ENCODE results near the gene F10. TPM values are rescaled to one million over a fixed set of nuclear protein-coding genes. Genes with fewer than 3 reads are reported as not detected.

Gene F10
- total and polyA plus RNA-seq, 2 donors (not counting 3 experiments of a cell fraction or from before 2014, with no cell fraction given), result 0.25 TPM; not detected in 1

DNA sequence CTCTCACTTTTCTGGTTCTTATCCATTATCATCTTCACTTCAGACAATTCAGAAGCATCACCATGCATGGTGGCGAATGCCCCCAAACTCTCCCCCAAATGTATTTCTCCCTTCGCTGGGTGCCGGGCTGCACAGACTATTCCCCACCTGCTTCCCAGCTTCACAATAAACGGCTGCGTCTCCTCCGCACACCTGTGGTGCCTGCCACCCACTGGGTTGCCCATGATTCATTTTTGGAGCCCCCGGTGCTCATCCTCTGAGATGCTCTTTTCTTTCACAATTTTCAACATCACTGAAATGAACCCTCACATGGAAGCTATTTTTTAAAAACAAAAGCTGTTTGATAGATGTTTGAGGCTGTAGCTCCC lies 2.8 kb upstream of the F10 start:
- no peaks in the 10 kb centered on the region for H3K4me1 ChIP-seq (ENCODE audit: control insufficient read depth, extremely low read depth, insufficient read depth, low read length)
- ChIA-PET CTCF (no interaction called here), POLR2A (no interaction called here)
- no peak overlapping the region for H2AFZ ChIP-seq (ENCODE audit: low read depth, low read length)
- H3K9ac ChIP-seq (replicated peaks; ENCODE audit: extremely low read depth, insufficient read depth, low read length), result no peak overlapping the region
- BruUV-seq (replicated peaks), result no TSS peak
- no peaks in the 10 kb centered on the region for H3K9me3 ChIP-seq (replicated peaks; ENCODE audit: control insufficient read depth, insufficient read depth, low read length)
- H3K36me3 ChIP-seq (ENCODE audit: control insufficient read depth in 2 of 2, extremely low read depth in 1 of 2, insufficient read depth in 2 of 2, low read length in 2 of 2), result no peaks in the 10 kb centered on the region
- H3K27ac ChIP-seq (ENCODE audit: insufficient read depth, low read depth, low read length), result no peak overlapping the region
- no peaks in the 10 kb centered on the region for H3K9me1 ChIP-seq (replicated peaks; ENCODE audit: control insufficient read depth, extremely low read depth, insufficient read depth, low read length)
- DNase-seq (ENCODE audit: low read depth, low spot score) (no peak), FAIRE-seq (no peak)
- H3K27me3 ChIP-seq (ENCODE audit: control insufficient read depth in 2 of 2, insufficient read depth in 2 of 2, low read length in 2 of 2), result no peaks in the 10 kb centered on the region
- intact Hi-C loops (cut with micrococcal nuclease), result no loop called here
- no peaks in the 10 kb centered on the region for H4K20me1 ChIP-seq (replicated peaks; ENCODE audit: control insufficient read depth, extremely low read depth, insufficient read depth, low read length)
- no peaks in the 10 kb centered on the region for H3K79me2 ChIP-seq (ENCODE audit: control insufficient read depth, insufficient read depth, low read length)
- dilution Hi-C loops (cut with MboI; ENCODE audit: extremely low pct_ligation_motif_present, low sequenced_read_pairs), result no loop called here
- TF ChIP-seq POLR2AphosphoS5 (IDR thresholded peaks at IDR 0.05; ENCODE audit: insufficient read depth, low read depth, low read length) (no peak), JUN (IDR thresholded peaks at IDR 0.05; ENCODE audit: borderline replicate concordance, insufficient read depth, insufficient read length, low read depth) (no peak), POLR2A (IDR thresholded peaks at IDR 0.05; ENCODE audit: low read depth, low read length) (no peak), GATA2 (IDR thresholded peaks at IDR 0.05; ENCODE audit: insufficient read depth, insufficient read length, low read depth, low read length) (no peak), FOS (IDR thresholded peaks at IDR 0.05; ENCODE audit: borderline replicate concordance, insufficient read depth, low read length) (no peak), MYC (IDR thresholded peaks at IDR 0.05; ENCODE audit: low read depth, low read length) (no peak), EZH2 (IDR thresholded peaks at IDR 0.05; ENCODE audit: borderline replicate concordance, low read depth, low read length, severe bottlenecking) (no peak)
- TF ChIP-seq, protein P1, sequence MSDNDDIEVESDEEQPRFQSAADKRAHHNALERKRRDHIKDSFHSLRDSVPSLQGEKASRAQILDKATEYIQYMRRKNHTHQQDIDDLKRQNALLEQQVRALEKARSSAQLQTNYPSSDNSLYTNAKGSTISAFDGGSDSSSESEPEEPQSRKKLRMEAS (IDR thresholded peaks at IDR 0.05; ENCODE audit: insufficient read depth, insufficient read length), result no peak
- TF ChIP-seq, protein P2, sequence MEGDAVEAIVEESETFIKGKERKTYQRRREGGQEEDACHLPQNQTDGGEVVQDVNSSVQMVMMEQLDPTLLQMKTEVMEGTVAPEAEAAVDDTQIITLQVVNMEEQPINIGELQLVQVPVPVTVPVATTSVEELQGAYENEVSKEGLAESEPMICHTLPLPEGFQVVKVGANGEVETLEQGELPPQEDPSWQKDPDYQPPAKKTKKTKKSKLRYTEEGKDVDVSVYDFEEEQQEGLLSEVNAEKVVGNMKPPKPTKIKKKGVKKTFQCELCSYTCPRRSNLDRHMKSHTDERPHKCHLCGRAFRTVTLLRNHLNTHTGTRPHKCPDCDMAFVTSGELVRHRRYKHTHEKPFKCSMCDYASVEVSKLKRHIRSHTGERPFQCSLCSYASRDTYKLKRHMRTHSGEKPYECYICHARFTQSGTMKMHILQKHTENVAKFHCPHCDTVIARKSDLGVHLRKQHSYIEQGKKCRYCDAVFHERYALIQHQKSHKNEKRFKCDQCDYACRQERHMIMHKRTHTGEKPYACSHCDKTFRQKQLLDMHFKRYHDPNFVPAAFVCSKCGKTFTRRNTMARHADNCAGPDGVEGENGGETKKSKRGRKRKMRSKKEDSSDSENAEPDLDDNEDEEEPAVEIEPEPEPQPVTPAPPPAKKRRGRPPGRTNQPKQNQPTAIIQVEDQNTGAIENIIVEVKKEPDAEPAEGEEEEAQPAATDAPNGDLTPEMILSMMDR (IDR thresholded peaks at IDR 0.05; ENCODE audit: extremely low read depth in 1 of 2, insufficient read depth in 1 of 2, low read depth in 1 of 2, low read length in 2 of 2), result no peak
- H3K4me3 ChIP-seq (replicated peaks in 1 of 3; ENCODE audit: insufficient read depth in 1 of 3, low read depth in 1 of 3, low read length in 3 of 3), result no peak overlapping the region
- H3K4me2 ChIP-seq (ENCODE audit: insufficient read depth, low read length), result no peak overlapping the region

Data from endothelial cell of umbilical vein (primary cell).